ENCODE data around the gene MCFD2.

The MCFD2 gene

GRCh38 chr2:46942891-46943626, 27.5 kb upstream of the MCFD2 start:
- DNase-seq (ENCODE audit: low read depth in 1 of 2, low spot score in 1 of 2), result no peak
- TF ChIP-seq GABPA (IDR thresholded peaks at IDR 0.05; ENCODE audit: low read depth) (no peak), CTCF (IDR thresholded peaks at IDR 0.05; ENCODE audit: insufficient read depth, low read length) (no peak), SPI1 (IDR thresholded peaks at IDR 0.05; ENCODE audit: borderline replicate concordance, low read depth) (no peak), POLR2AphosphoS5 (IDR thresholded peaks at IDR 0.05; ENCODE audit: low read depth) (no peak)
- peak overlapping the region; percentile 90 for H3K4me3 ChIP-seq (replicated peaks; ENCODE audit: insufficient read depth, low read length)
- peak overlapping the region; percentile 83 for H3K27ac ChIP-seq (replicated peaks)
- no peaks in the 10 kb centered on the region for H3K27me3 ChIP-seq (ENCODE audit: insufficient read depth, poor library complexity, severe bottlenecking)

GRCh38 chr2:46942143-46942526, 26.5 kb upstream of the MCFD2 start:
- TF ChIP-seq GABPA (IDR thresholded peaks at IDR 0.05; ENCODE audit: low read depth) (no peak), SPI1 (IDR thresholded peaks at IDR 0.05; ENCODE audit: borderline replicate concordance, low read depth) (peak; percentile 41; the same call in 1 of the 2 replicates)
- DNase-seq (ENCODE audit: low read depth in 1 of 2, low spot score in 1 of 2), result peak in 1 of 2 experiments; percentile 57
- peak overlapping the region; percentile 90 for H3K4me3 ChIP-seq (replicated peaks; ENCODE audit: insufficient read depth, low read length)
- H3K27me3 ChIP-seq (ENCODE audit: insufficient read depth, poor library complexity, severe bottlenecking), result no peaks in the 10 kb centered on the region
- H3K27ac ChIP-seq (replicated peaks), result peak overlapping the region; percentile 83

GRCh38 chr2:46939626-46940359, 24.2 kb upstream of the MCFD2 start:
- Histone ChIP-seq H3K27me3 (ENCODE audit: insufficient read depth, poor library complexity, severe bottlenecking) (no peaks in the 10 kb centered on the region), H3K4me3 (replicated peaks; ENCODE audit: insufficient read depth, low read length) (peak overlapping the region; percentile 65), H3K27ac (replicated peaks) (peak overlapping the region; percentile 77)
- TF ChIP-seq SPI1 (IDR thresholded peaks at IDR 0.05; ENCODE audit: borderline replicate concordance, low read depth) (no peak), GABPA (IDR thresholded peaks at IDR 0.05; ENCODE audit: low read depth) (no peak), REST (IDR thresholded peaks at IDR 0.05; ENCODE audit: insufficient replicate concordance, low read depth) (no peak), CTCF (IDR thresholded peaks at IDR 0.05; ENCODE audit: insufficient read depth, low read length) (no peak), POLR2AphosphoS5 (IDR thresholded peaks at IDR 0.05; ENCODE audit: low read depth) (no peak)
- DNase-seq (ENCODE audit: low read depth in 1 of 2, low spot score in 1 of 2), result peak in 1 of 2 experiments; percentile 7

- no peak for TF ChIP-seq GABPA (IDR thresholded peaks at IDR 0.05; ENCODE audit: low read depth)
- TF ChIP-seq SPI1 (IDR thresholded peaks at IDR 0.05; ENCODE audit: borderline replicate concordance, low read depth), result no peak
- TF ChIP-seq CTCF (IDR thresholded peaks at IDR 0.05; ENCODE audit: insufficient read depth, low read length), result no peak
- TF ChIP-seq POLR2AphosphoS5 (IDR thresholded peaks at IDR 0.05; ENCODE audit: low read depth), result no peak
- TF ChIP-seq REST (IDR thresholded peaks at IDR 0.05; ENCODE audit: insufficient replicate concordance, low read depth), result no peak
- no peaks in the 10 kb centered on the region for H3K27me3 ChIP-seq (ENCODE audit: insufficient read depth, poor library complexity, severe bottlenecking)
- no peak overlapping the region for H3K4me3 ChIP-seq (replicated peaks; ENCODE audit: insufficient read depth, low read length)
- no peak for DNase-seq (ENCODE audit: low read depth in 1 of 2, low spot score in 1 of 2)
- H3K27ac ChIP-seq (replicated peaks), result no peak overlapping the region
Measured at GRCh38 chr2:46937471-46937901, 21.9 kb upstream of the MCFD2 start.

Measured in HL-60 (cell line).